H1 (cell line): ENCODE data around the gene ARHGAP23. TPM values are rescaled to one million over a fixed set of nuclear protein-coding genes. Genes with fewer than 3 reads are reported as not detected.

Experiments used
- CTCF ChIA-PET: fragments of 300-600 bp; sonication (Branson Sonifier 250); formaldehyde crosslinking; loops from one replicate; lab custom pipeline; 2021; ENCODE audit not compliant: partially characterized antibody; lab: Charles Lee
- POLR2A ChIA-PET: fragments of 300-600 bp; sonication (Branson Sonifier 250); formaldehyde crosslinking; loops from one replicate; lab custom pipeline; 2021; ENCODE audit warnings: inconsistent platforms; ENCODE audit not compliant: partially characterized antibody; lab: Charles Lee
- DNase-seq, 2 experiments: peaks; one replicate each; pipeline versions ENCODE4 v3.0.0 to v3.0.0-alpha.2; 2010 to 2022; ENCODE audit warnings: low spot score in 2 of 2, low read depth in 1 of 2, mixed read lengths in 1 of 2
- FAIRE-seq: peaks from 2 replicates; lab custom pipeline; 2011; peaks lifted over from hg19 to GRCh38; lab: Jason Lieb, UNC
- H2AFZ ChIP-seq: 2 replicates; pipeline ENCODE4 v1.8.1; 2012; ENCODE audit warnings: low read length, inconsistent platforms
- H2AK5ac ChIP-seq: 2 replicates; pipeline ENCODE4 v1.6.1; 2013; ENCODE audit warnings: low read depth, low read length
- H2BK120ac ChIP-seq: replicated peaks from 2 replicates; pipeline ENCODE3; 2013; ENCODE audit warnings: low read depth, low read length, inconsistent platforms
- H2BK12ac ChIP-seq: 2 replicates; pipeline ENCODE4 v1.6.1; 2013; ENCODE audit warnings: low read depth, low read length
- H2BK15ac ChIP-seq: 2 replicates; pipeline ENCODE4 v1.6.1; 2013; ENCODE audit warnings: low read length
- H2BK20ac ChIP-seq: 2 replicates; pipeline ENCODE4 v1.6.1; 2013; ENCODE audit warnings: low read length
- H2BK5ac ChIP-seq: 2 replicates; pipeline ENCODE4 v1.6.1; 2013; ENCODE audit warnings: low read depth, low read length
- H3K14ac ChIP-seq: 2 replicates; pipeline ENCODE4 v1.6.1; 2013; ENCODE audit warnings: inconsistent platforms; ENCODE audit not compliant: insufficient read length
- H3K18ac ChIP-seq: 2 replicates; pipeline ENCODE4 v1.6.1; 2013; ENCODE audit warnings: low read length; ENCODE audit errors: extremely low read depth
- H3K23ac ChIP-seq: 2 replicates; pipeline ENCODE4 v1.6.1; 2013; ENCODE audit warnings: inconsistent platforms; ENCODE audit not compliant: insufficient read length
- H3K23me2 ChIP-seq: 2 replicates; pipeline ENCODE4 v1.6.1; 2013; ENCODE audit warnings: low read depth, low read length
- H3K27ac ChIP-seq: 2 replicates; pipeline ENCODE4 v1.6.1; 2011; ENCODE audit warnings: low read depth, low read length, inconsistent platforms
- H3K27me3 ChIP-seq, 4 experiments: replicated peaks in 1 of 4; 1 replicate in 1 of 4; 2 replicates in 3 of 4; pipeline versions ENCODE4 v1.6.1 to v1.8.1; 2011 to 2013; ENCODE audit warnings: low read length in 3 of 4, mild to moderate bottlenecking in 3 of 4, inconsistent platforms in 2 of 4, mixed read lengths in 2 of 4, moderate library complexity in 1 of 4; ENCODE audit not compliant: control insufficient read depth in 3 of 4, insufficient read depth in 3 of 4; ENCODE audit errors: extremely low read depth in 1 of 4
- H3K36me3 ChIP-seq, 4 experiments: 2 replicates each; pipeline versions ENCODE4 v1.6.1 to v1.8.1; 2011 to 2013; ENCODE audit warnings: mild to moderate bottlenecking in 4 of 4, low read length in 3 of 4, moderate library complexity in 2 of 4, control low read depth in 1 of 4, inconsistent platforms in 1 of 4; ENCODE audit not compliant: insufficient read depth in 4 of 4, control insufficient read depth in 2 of 4
- H3K4ac ChIP-seq: replicated peaks from 2 replicates; pipeline ENCODE3; 2013; ENCODE audit warnings: low read length, low read depth, mixed read lengths, inconsistent platforms; ENCODE audit not compliant: insufficient read length
- H3K4me1 ChIP-seq, 4 experiments: replicated peaks in 1 of 4; 1 replicate in 1 of 4; 2 replicates in 3 of 4; pipeline versions ENCODE4 v1.6.1 to v1.8.1; 2011 to 2013; ENCODE audit warnings: low read length in 3 of 4, inconsistent platforms in 2 of 4, mixed read lengths in 1 of 4; ENCODE audit not compliant: insufficient read depth in 4 of 4, control insufficient read depth in 3 of 4
- H3K4me2 ChIP-seq, 2 experiments: 2 replicates each; pipeline versions ENCODE4 v1.6.1 to v1.8.1; 2011 to 2013; ENCODE audit warnings: low read depth in 2 of 2, low read length in 2 of 2, control low read depth in 1 of 2, inconsistent platforms in 1 of 2, mild to moderate bottlenecking in 1 of 2; ENCODE audit not compliant: insufficient read depth in 1 of 2
- H3K4me3 ChIP-seq, 4 experiments: fragments of 200-600, 300-600 bp in 1 of 4; sonication (generic), shearing (Covaris generic), sonication (Bioruptor Twin) in 1 of 4; 2 replicates each; pipeline versions ENCODE4 v1.5.1 to v1.8.1; 2011 to 2016; ENCODE audit warnings: low read length in 4 of 4, low read depth in 3 of 4, control low read depth in 2 of 4, inconsistent platforms in 2 of 4, mild to moderate bottlenecking in 2 of 4, mixed read lengths in 1 of 4, moderate library complexity in 1 of 4; ENCODE audit not compliant: insufficient read depth in 2 of 4; ENCODE audit errors: extremely low read depth in 1 of 4
- H3K56ac ChIP-seq: replicated peaks from 2 replicates; pipeline ENCODE3; 2013; ENCODE audit warnings: low read depth, mild to moderate bottlenecking, mixed read lengths, low read length, inconsistent platforms; ENCODE audit not compliant: insufficient read length
- H3K79me1 ChIP-seq: 2 replicates; pipeline ENCODE4 v1.6.1; 2013; ENCODE audit warnings: low read depth, low read length, control low read depth
- H3K79me2 ChIP-seq, 2 experiments: 2 replicates each; pipeline versions ENCODE4 v1.6.1 to v1.8.1; 2012 to 2013; ENCODE audit warnings: low read length in 2 of 2, mild to moderate bottlenecking in 2 of 2, inconsistent platforms in 1 of 2; ENCODE audit not compliant: insufficient read depth in 2 of 2, control insufficient read depth in 1 of 2
- H3K9ac ChIP-seq, 4 experiments: replicated peaks in 1 of 4; 1 replicate in 1 of 4; 2 replicates in 3 of 4; pipeline versions ENCODE4 v1.6.1 to v1.8.1; 2011 to 2013; ENCODE audit warnings: low read depth in 3 of 4, low read length in 3 of 4, control low read depth in 2 of 4, mild to moderate bottlenecking in 2 of 4, moderate library complexity in 2 of 4, inconsistent platforms in 1 of 4; ENCODE audit errors: extremely low read depth in 1 of 4
- H3K9me3 ChIP-seq, 2 experiments: 2 replicates each; pipeline versions ENCODE4 v1.6.1 to v1.8.1; 2012 to 2013; ENCODE audit warnings: mild to moderate bottlenecking in 2 of 2, moderate library complexity in 2 of 2, control low read depth in 1 of 2, inconsistent platforms in 1 of 2, low read depth in 1 of 2, low read length in 1 of 2, mixed read lengths in 1 of 2; ENCODE audit not compliant: insufficient read depth in 2 of 2
- H4K20me1 ChIP-seq, 2 experiments: replicated peaks in 1 of 2; 2 replicates each; pipeline versions ENCODE3 to v1.8.1; 2011 to 2013; ENCODE audit warnings: inconsistent platforms in 2 of 2, low read length in 2 of 2, mild to moderate bottlenecking in 1 of 2; ENCODE audit not compliant: insufficient read depth in 2 of 2, control insufficient read depth in 1 of 2
- H4K5ac ChIP-seq: 2 replicates; pipeline ENCODE4 v1.6.1; 2013; ENCODE audit warnings: low read length, low read depth, mixed read lengths, inconsistent platforms; ENCODE audit not compliant: insufficient read length
- H4K8ac ChIP-seq: 2 replicates; pipeline ENCODE4 v1.8.0; 2013; ENCODE audit warnings: mild to moderate bottlenecking, moderate library complexity, low read length, inconsistent platforms; ENCODE audit not compliant: insufficient read depth; ENCODE audit errors: extremely low read depth
- H4K91ac ChIP-seq: replicated peaks from 2 replicates; pipeline ENCODE3; 2013; ENCODE audit warnings: low read length, mixed read lengths, inconsistent platforms; ENCODE audit not compliant: insufficient read length
- BRCA1 ChIP-seq: IDR thresholded peaks from 2 replicates; pipeline ENCODE4 v1.6.1; 2012; ENCODE audit warnings: low read depth, low read length, improper control_type of control experiment
- EP300 ChIP-seq, 2 experiments: IDR thresholded peaks; 1 replicate in 1 of 2; 2 replicates in 1 of 2; pipeline ENCODE4 v1.6.1; 2011 to 2012; ENCODE audit warnings: low read depth in 2 of 2, low read length in 2 of 2, mild to moderate bottlenecking in 2 of 2, borderline replicate concordance in 1 of 2, inconsistent platforms in 1 of 2, moderate library complexity in 1 of 2
- GTF2F1 ChIP-seq: IDR thresholded peaks from 2 replicates; pipeline ENCODE4 v1.6.1; 2012; ENCODE audit warnings: low read depth, low read length, improper control_type of control experiment, borderline replicate concordance
- KDM5A ChIP-seq: fragments of 200-600 bp; IDR thresholded peaks from 2 replicates; pipeline ENCODE4 v1.7.1; 2012; ENCODE audit warnings: mild to moderate bottlenecking, low read length, inconsistent platforms, mixed read lengths
- PHF8 ChIP-seq: fragments of 200-600 bp; sonication (generic); conservative IDR thresholded peaks from 2 replicates; pipeline ENCODE4 v1.7.1; 2012; ENCODE audit warnings: low read depth, mild to moderate bottlenecking, inconsistent platforms, low read length, moderate library complexity
- SIN3A ChIP-seq, 2 experiments: IDR thresholded peaks in 1 of 2; conservative IDR thresholded peaks in 1 of 2; 2 replicates each; pipeline ENCODE4 v1.6.1; 2011 to 2012; ENCODE audit warnings: low read length in 2 of 2, improper control_type of control experiment in 1 of 2, low read depth in 1 of 2, mild to moderate bottlenecking in 1 of 2
- SP2 ChIP-seq: IDR thresholded peaks from 2 replicates; pipeline ENCODE4 v1.6.1; 2012; ENCODE audit warnings: mild to moderate bottlenecking, low read length, inconsistent platforms
- SP4 ChIP-seq: IDR thresholded peaks from 2 replicates; pipeline ENCODE4 v1.6.1; 2012; ENCODE audit warnings: low read length, inconsistent platforms
- WGBS, 2 experiments: shearing (Covaris generic) in 1 of 2; methylation state at CpG; one replicate each; pipeline versions ENCODE4 v1.1.6 to v1.1.7; 2013 to 2015; ENCODE audit warnings: low lambda C conversion rate in 2 of 2, mixed read lengths in 2 of 2, inconsistent platforms in 1 of 2, low coverage in 1 of 2, missing lambda C conversion rate in 1 of 2; ENCODE audit not compliant: insufficient replicate concordance in 2 of 2, insufficient coverage in 1 of 2, insufficient read length in 1 of 2; ENCODE audit errors: extremely low coverage in 1 of 2, missing lambda C conversion rate in 1 of 2; 5-methylcytosine and 5-hydroxymethylcytosine counted together
- polyA plus RNA-seq, 7 experiments: library from polyadenylated mRNA; depleted of rRNA in 3 of 7; stranded (reverse) in 5 of 7; unstranded in 2 of 7; fragments of >200 nt in 5 of 7; fragments of 200-250 nt in 2 of 7; gene quantifications; 1 replicate in 5 of 7; 2 replicates in 1 of 7; 4 replicates in 1 of 7; pipeline versions ENCODE4 v1.2.1 to v1.2.3, GENCODE V29; 2011 to 2013; ENCODE audit warnings: missing spikeins in 2 of 7, mixed read lengths in 2 of 7
- total RNA-seq: library from RNA; stranded (reverse); fragmentation: NEBNext Ultra II Directional; extraction: Animal tissue kit (Norgen Biotek cat#: 25700); gene quantifications from 2 replicates; pipeline ENCODE4 v1.2.1, GENCODE V29; 2021
- TF ChIP-seq, protein P1 (sequence below): IDR thresholded peaks from 2 replicates; pipeline ENCODE4 v1.6.1; 2012; ENCODE audit warnings: inconsistent platforms

The ARHGAP23 gene
- total and polyA plus RNA-seq, 2 of the 8 experiments (the other 6 are each of a cell fraction or from before 2014, with no cell fraction given), result 16.3 to 107 TPM

DNA sequence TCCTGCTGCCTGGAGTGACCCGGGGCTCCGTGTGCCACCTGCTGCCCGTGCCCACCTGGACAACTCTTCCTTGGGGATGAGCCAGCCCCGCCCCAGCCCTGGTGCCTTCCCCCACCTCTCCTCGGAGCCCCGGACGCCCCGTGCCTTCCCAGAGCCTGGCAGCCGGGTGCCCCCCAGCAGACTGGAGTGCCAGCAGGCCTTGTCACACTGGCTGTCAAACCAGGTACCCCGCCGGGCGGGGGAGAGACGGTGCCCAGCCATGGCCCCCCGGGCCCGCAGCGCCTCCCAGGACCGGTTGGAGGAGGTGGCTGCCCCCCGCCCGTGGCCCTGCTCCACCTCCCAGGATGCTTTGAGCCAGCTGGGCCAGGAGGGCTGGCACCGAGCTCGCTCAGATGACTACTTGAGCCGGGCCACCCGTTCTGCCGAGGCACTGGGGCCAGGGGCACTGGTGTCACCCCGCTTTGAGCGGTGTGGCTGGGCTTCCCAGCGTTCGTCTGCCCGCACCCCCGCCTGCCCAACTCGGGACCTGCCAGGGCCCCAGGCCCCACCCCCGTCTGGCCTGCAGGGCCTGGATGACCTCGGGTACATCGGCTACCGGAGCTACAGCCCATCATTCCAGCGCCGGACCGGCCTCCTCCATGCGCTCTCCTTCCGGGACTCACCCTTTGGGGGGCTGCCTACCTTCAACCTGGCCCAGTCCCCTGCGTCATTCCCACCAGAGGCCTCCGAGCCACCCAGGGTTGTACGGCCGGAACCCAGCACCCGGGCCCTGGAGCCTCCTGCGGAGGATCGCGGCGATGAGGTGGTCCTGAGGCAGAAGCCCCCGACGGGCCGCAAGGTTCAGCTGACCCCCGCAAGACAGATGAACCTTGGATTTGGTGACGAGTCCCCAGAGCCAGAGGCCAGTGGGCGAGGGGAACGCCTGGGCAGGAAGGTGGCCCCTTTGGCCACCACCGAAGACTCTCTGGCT, 38.4 kb downstream of the ARHGAP23 start:
- POLR2A ChIA-PET, result interaction anchor here (1.0 kb wide), 1 partner anchor 24 kb away, joined by 3 read pairs; no protein-coding TSS in a partner anchor
- H3K4me2 ChIP-seq, result no peak overlapping the region

More for the DNA sequence above, 38.4 kb downstream of the ARHGAP23 start:
- Histone ChIP-seq H3K4me1 (peaks cover 0 to 3% (median 0%) of the 10 kb centered on the region in 4 experiments; a peak in 2 of 7 replicates), H3K23ac (no peak overlapping the region), H3K36me3 (peaks cover 9 to 71% (median 34%) of the 10 kb centered on the region in 4 experiments), H2AFZ (no peak overlapping the region), H3K18ac (no peak overlapping the region), H3K4me3 (no peak overlapping the region), H2BK15ac (no peak overlapping the region), H3K27me3 (no peaks in the 10 kb centered on the region)
- FAIRE-seq (no peak), DNase-seq (no peak)
- no peak for TF ChIP-seq SP2
- TF ChIP-seq, protein P1, sequence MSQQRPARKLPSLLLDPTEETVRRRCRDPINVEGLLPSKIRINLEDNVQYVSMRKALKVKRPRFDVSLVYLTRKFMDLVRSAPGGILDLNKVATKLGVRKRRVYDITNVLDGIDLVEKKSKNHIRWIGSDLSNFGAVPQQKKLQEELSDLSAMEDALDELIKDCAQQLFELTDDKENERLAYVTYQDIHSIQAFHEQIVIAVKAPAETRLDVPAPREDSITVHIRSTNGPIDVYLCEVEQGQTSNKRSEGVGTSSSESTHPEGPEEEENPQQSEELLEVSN, result no peak
- TF ChIP-seq KDM5A, result no peak
- TF ChIP-seq SIN3A (conservative IDR thresholded peaks at IDR 0.05 in 1 of 2, IDR thresholded peaks at IDR 0.05 in 1 of 2; ENCODE audit: low read depth in 1 of 2, low read length in 2 of 2), result no peak
- TF ChIP-seq EP300 (IDR thresholded peaks at IDR 0.05; ENCODE audit: borderline replicate concordance in 1 of 2, low read depth in 2 of 2, low read length in 2 of 2), result no peak
- no peak for TF ChIP-seq SP4
- TF ChIP-seq GTF2F1, result no peak
- TF ChIP-seq BRCA1, result no peak
- no peak for TF ChIP-seq PHF8
- TF ChIP-seq, all 59 proteins: peak for 0
- CTCF ChIA-PET, result interaction anchor here (1.6 kb wide), 1 partner anchor 133 kb away, joined by 4 read pairs; no protein-coding TSS in a partner anchor
- WGBS, 2 experiments, result 93% methylated on average over 29 of the region's 57 CpGs; no CpG with 5 or more reads in 1 of the 2 experiments
- Histone ChIP-seq H2BK20ac (no peak overlapping the region), H4K20me1 (peaks cover 8 to 25% of the 10 kb centered on the region in 2 experiments), H2BK5ac (no peak overlapping the region), H3K9me3 (no peaks in the 10 kb centered on the region), H3K9ac (no peak overlapping the region), H2BK120ac (no peak overlapping the region), H3K79me2 (peaks cover 0 to 11% of the 10 kb centered on the region in 2 experiments; a peak in 2 of 4 replicates), H4K91ac (no peak overlapping the region), H2BK12ac (no peak overlapping the region), H4K8ac (no peak overlapping the region; the same call in 1 of the 2 replicates), H2AK5ac (no peak overlapping the region), H3K56ac (no peak overlapping the region), H3K4ac (no peak overlapping the region), H3K79me1 (peaks cover 10% of the 10 kb centered on the region), H3K23me2 (peaks cover 3% of the 10 kb centered on the region; the same call in 1 of the 2 replicates), H3K14ac (no peak overlapping the region), H4K5ac (no peak overlapping the region), H3K27ac (no peak overlapping the region)
